Measurements from ENCODE around the gene TMEM39B.
"Not testable (repeated sequence)": the region's sequence is repeated elsewhere in the genome, so short reads cannot be mapped to it uniquely, and the experiment has no call there.

DNA sequence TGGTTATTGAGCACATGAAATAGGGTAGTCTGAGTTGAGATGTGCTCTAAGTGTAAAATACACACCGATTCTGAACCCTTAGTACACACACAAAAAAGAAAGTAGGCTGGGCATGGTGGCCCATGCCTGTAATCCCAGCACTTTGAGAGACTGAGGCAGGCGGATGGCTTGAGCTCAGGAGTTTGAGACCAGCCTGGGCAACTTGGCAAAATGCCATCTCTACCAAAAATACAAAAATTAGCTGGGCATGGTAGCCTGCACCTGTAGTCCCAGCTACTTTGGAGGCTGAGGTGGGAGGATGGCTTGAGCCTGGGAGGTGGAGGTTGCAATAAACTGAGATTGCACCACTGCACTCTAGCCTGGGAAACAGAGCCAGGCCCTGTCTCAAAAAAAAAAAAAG, 13.6 kb downstream of the TMEM39B start:
- TF ChIP-seq, protein P1, sequence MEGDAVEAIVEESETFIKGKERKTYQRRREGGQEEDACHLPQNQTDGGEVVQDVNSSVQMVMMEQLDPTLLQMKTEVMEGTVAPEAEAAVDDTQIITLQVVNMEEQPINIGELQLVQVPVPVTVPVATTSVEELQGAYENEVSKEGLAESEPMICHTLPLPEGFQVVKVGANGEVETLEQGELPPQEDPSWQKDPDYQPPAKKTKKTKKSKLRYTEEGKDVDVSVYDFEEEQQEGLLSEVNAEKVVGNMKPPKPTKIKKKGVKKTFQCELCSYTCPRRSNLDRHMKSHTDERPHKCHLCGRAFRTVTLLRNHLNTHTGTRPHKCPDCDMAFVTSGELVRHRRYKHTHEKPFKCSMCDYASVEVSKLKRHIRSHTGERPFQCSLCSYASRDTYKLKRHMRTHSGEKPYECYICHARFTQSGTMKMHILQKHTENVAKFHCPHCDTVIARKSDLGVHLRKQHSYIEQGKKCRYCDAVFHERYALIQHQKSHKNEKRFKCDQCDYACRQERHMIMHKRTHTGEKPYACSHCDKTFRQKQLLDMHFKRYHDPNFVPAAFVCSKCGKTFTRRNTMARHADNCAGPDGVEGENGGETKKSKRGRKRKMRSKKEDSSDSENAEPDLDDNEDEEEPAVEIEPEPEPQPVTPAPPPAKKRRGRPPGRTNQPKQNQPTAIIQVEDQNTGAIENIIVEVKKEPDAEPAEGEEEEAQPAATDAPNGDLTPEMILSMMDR (IDR thresholded peaks at IDR 0.05; ENCODE audit: insufficient read depth, low read depth, low read length) = not testable (repeated sequence)
- not testable (repeated sequence) for TF ChIP-seq EZH2 (IDR thresholded peaks at IDR 0.05; ENCODE audit: insufficient read depth, low read length)
